Stimulated activated CD8-positive, alpha-beta memory T cell treated with anti-CD3 and anti-CD28 coated beads, Interleukin-7, amount 100 ng/mL, for 1 hour (primary cell): ENCODE data around the gene KLHL30.

Source experiments
- DNase-seq, 2 donors: peaks; one replicate each; pipeline ENCODE4 v3.0.0-alpha.2; 2020; ENCODE audit warnings: low read depth in 2 of 2

The KLHL30 gene

DNA sequence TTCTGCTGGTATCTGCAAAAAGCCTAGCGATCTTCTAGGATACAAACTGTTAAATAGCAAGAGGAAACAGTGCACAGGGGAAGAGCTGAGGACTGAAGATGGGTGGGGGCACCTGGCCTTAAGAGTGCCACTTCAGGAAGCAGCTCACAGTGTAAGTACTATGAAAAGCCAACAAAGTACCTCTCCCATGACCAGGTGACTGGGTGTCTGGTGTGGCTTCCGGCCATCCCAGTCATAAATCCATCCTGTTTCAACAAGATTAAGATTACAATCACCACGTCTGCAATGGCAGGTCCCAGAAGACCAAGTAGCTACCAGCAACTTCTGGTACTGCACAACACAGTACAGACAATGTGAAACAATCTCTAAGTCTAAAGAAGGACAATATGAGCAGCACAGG is 36.2 kb downstream of the KLHL30 start:
- DNase-seq = no peak

DNA sequence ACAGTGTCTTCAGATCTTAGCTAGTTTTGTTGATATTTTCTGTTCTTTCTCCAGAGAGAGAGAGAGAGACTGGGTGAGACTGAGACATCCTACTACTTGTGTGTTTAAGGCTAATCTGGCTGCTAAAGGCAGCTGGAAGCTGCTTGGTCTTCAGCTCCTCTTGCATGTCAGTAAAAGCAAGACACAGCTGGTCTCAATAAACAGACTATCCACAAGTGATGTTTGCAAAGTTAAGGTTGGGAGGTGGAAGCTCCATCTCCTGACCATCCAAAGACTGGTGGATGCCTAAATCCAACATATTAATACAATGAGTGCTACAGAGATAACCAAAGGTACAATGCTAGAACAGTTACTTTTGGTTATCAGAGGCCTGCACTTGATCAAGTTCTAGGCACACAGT is 38.1 kb downstream of the KLHL30 start:
- no peak for DNase-seq

DNA sequence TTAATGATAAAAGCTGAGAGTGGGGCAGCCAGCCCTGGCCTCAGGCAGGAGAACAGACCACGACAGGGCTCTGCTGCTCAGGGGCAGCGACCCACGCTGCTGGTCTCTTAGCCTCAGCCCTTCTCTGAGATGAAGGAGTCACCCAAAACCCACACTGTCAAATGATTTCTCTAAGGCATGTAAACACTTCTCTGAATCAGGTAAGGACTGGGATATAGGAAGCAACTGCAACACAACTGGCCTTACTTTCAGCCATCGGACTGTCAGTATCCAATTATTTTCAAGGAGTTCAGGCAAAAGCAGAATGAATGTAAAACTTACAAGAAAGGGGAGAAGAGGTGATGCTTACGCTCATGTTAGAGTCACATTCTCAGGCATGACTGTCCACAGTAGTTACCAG is 42.1 kb downstream of the KLHL30 start:
- no peak for DNase-seq

DNA sequence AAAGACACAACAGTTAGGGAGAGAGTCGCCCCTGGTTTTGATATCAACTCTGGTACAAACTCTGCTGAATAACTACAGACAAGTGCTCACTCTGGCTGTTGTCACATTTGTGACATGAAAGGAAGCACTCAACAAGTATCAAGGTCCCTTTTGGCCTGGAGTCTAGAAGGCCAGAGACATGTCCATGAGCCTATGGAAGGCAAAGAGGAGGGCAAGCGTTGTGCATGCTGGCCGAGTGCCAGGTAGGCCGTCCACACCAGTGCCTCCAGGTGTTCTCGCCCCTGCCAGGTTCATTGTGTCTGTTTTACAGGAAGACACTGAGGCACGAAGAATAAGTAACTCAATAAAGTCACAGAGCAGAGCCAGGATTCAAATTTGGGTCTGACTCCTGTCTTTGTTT is 43.9 kb downstream of the KLHL30 start:
- no peak for DNase-seq

DNA sequence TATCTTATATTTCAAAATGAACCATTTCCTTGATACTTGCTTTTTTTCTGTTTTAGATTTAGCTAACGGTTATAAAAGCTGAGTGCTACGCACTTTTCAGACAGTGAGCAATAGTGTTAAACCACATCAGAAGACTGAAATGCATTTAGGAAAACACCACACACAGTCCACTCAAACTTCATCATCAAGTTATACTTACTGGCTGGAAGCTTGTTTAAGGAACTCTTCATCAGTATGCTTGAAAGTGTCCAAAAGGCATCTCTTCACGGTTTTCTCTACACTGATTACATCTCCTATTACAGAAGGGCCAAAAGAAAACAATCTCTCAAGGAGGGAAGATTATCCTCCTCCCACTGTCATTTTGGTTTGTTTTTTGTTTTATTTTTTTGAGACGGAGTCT is 45.4 kb downstream of the KLHL30 start:
- DNase-seq = no peak

DNA sequence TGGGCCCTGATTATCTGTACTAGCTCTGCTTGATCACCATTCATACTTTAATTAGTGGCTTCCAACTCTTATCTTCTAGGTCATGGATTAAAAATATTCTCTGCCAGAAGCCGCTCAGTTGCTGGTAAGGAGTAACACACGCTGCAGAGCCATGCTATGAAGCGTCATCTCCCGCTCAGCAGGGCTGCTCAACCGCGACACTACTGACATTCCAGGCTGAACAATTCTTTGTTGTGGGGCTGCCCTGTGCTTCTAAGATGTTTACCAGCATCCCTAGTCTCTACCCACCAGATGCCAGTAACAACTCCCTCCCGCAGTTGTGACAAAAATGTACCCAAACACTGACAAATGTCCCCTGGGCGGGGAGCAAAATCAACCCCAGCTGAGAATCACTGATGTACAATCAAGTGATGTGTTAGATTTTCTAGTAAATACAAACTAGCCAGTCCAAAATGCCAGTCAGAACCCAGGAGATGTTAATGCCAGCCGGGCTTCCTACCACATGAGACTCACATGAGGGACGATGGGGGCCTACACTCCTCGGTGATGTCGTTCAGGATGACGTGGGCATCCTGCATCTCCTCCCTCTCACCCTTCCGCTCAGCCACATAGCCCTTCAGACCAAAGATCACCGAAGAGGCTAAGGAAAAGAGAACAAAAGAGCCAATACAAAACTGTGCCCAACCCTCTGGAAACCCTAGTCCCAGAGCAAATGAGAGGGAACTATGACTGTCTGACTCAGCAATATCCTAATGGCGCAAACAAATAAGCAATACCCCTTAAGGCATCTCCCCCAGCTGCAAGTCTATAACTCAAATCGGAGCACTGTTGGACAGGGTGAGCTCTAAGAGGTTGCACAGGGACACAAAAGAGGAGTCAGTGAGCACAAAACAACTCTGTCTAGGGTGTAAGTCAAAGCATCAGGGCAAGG is 49.4 kb downstream of the KLHL30 start:
- DNase-seq = no peak

DNA sequence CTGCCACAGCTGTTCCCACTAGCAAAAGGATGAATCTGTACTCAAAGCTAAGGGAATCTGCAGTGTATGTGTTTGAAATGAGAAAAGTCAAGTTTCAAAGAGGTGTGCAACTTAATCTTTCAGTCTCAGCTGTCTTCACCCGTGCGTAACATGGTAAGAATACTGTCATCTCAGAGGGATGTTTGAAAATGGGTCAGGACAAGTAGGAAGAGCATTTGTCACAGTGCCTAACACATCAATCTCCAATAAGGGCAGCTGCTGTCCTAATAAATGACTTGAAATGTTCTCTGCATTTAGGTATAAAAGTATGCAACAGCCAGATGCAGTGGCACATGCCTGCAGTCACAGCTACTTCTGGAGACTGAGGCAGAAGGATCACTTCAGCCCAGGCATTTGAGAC is 52.0 kb downstream of the KLHL30 start:
- no peak for DNase-seq
